8988T (cell line): Measurements from ENCODE around the gene PTBP3.
"Not testable (repeated sequence)": the region's sequence is repeated elsewhere in the genome, so short reads cannot be mapped to it uniquely, and the experiment has no call there.

Experiments used
- DNase-seq: peaks from one replicate; pipeline ENCODE4 v3.0.0; 2011

PTBP3 gene, protein sequence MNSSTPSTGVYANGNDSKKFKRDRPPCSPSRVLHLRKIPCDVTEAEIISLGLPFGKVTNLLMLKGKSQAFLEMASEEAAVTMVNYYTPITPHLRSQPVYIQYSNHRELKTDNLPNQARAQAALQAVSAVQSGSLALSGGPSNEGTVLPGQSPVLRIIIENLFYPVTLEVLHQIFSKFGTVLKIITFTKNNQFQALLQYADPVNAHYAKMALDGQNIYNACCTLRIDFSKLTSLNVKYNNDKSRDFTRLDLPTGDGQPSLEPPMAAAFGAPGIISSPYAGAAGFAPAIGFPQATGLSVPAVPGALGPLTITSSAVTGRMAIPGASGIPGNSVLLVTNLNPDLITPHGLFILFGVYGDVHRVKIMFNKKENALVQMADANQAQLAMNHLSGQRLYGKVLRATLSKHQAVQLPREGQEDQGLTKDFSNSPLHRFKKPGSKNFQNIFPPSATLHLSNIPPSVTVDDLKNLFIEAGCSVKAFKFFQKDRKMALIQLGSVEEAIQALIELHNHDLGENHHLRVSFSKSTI

DNA sequence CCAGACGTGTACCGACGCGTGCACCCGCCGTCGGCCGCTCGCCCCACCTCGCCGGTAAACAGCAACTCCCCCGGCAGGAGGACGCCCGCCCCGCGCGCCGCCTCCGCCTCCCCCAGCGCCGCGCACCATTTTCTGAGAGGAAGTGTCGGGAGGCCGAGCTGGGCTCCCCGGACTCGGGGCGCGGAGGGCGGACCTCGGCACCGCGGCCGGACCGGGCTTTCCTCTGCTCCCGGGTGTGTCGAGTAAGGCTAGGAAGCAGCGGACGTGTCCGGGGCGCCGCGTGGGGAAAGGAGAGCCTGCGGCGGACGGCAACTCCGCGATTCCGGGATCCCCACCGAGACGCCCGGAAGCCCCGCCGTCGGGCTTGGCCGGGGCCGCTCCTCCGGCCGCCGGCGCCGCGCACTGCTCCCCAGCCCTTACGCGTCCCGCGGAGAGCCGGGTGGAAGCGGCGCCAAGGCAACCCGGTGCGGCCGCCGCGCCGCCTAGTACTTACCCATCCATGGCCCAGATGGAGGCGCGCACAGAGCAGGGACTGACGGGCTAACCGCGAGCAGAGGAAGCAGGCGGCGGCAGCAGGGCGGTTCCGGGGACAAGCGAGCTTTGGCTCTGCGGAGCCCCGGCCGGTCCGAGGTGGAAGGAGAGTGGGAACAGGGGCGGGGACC is at the start of gene PTBP3:
PTBP3 (minus strand) TSS at position 643 of the 662 bp plus-strand sequence. CDS start 35,754 bp downstream, outside the sequence.
- DNase-seq, result peak; percentile 58

DNA sequence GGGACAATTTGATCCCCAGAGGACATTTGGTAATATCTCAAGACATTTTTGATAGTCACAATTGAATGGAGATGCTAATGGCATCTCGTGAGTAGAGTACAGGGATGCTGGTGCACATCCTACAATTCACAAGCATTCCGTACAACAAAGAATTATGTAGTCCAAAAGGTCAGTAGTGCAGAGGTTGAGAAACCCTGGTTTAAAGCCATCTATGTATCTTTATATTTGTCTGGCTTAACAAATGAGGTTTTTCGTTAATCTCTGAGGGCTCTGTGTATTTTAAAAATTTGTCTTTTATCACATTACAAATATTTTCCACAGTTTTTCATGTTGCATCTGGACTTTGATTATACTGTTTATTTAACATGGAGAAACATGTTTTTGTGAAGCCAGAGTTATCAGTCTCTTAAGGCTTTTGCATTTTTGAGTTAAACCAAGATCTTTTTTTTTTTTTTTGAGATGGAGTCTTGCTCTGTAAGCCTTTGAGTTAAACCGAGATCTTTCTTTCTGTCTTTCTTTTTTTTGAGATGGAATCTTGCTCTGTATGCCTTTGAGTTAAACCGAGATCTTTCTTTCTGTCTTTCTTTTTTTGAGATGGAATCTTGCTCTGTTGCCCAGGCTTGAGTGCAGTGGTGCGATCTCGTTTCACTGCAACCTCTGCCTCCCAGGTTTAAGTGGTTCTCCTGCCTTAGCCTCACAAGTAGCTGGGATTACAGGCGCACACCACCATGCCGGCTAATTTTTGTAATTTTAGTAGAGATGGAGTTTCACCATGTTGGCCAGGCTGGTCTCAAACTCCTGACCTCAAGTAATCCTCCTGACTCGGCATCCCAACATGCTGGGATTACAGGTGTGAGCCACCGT is 49.3 kb upstream of the PTBP3 start:
- no peak for DNase-seq

GRCh38 chr9:112382066-112382465 is 48.6 kb upstream of the PTBP3 start:
- DNase-seq, result no peak

GRCh38 chr9:112380825-112381221 is 47.4 kb upstream of the PTBP3 start:
- DNase-seq, result no peak

GRCh38 chr9:112380102-112380824 is 46.8 kb upstream of the PTBP3 start, which contains the start of gene HSDL2:
TSS of gene HSDL2 (plus strand) at chr9:112380108. CDS start at chr9:112380164, 56 bp downstream.
- DNase-seq, result no peak

DNA sequence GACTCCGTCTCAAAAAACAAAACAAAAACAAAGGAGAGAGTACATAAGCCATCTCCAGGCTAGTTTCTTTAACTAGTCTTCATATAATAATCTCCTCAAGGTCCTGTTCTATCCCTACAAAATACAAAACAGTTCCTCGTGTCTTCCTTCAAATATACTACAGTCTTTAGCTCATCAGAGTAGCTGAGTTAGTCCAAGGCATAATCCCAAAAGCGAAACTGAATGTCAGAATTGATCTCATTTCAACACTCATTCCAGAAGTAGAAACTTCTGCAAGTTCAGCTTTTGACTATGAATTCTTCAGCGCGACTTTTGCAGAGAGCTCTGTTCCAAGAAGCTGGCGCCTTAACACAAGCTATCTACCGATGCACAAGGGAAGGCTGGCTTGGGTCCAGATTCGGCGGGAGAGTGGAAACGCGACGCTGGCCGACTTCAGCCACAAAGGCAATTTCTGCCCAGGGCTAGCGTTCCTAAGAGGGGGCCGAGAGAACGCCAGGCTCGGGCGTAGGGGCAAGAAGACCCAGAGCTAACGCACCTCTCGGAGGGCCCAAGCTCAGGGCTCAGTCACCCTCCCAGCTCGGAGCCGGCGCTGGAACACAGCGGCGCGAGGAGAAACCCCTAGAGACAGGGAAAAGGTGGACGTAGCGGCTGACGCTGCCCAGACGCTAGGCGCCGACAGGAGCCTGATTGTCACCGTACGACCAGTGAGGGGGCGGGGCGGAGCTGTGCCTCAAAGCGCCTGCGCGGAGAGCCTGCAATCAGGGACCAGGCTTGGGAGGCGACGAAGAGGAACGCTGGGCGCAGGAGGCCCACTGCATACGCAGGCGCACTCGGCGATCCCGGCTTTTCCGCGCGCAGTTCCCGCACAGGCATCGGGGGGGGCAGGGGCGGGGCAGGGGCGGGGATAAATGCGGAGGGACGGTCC is 46.0 kb upstream of the PTBP3 start:
- DNase-seq, result peak; percentile 66

- no peak for DNase-seq
Observed at GRCh38 chr9:112378328-112379176, 45.1 kb upstream of the PTBP3 start.

DNA sequence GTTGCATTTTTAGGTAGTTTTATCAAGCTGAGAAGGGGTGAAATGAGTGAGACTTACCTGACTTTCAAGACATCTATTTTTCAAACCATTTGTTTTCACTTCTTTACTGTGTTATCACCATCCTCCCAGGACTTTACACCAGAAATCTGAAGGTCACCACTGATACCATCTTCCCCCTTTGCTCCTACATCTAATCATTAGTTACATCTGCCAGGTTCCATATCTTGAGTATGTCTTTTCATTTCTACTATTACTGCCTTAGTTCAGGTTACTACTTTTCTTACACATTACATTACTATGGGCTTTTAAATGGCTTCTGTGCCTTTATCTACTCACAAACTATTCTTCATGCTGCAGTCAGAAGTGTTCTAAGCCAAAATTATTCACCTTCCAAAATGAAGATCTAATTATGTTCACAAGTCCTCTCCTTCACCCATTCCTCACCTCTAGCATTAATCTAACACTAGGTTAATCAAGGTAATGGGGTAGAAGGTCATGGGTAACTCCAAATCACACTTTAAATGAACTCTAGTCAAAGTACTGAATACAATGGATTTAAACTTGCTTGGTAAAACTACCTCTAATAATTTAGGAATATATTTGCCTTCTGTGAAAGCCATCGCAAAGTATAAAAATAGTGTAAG is 44.4 kb upstream of the PTBP3 start:
- no peak for DNase-seq

DNA sequence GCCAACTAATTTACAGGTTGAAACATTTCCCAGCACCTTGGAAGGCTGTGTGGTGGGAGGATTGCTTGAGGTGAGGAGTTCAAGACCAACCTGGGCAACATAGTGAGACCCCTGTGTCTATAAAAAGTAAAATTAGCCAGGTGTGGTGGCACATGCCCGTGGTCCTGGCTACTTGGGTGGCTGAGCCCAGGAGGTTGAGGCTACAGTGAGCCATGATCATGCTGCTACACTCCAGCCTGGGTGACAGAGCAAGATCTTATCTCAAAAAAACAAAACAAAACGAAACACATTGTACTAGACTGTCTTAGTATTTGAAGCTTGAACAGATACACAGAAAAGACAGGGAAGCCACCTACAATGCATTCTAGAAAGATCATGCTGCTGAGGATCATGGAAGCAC is 43.7 kb upstream of the PTBP3 start:
- DNase-seq, result no peak

DNA sequence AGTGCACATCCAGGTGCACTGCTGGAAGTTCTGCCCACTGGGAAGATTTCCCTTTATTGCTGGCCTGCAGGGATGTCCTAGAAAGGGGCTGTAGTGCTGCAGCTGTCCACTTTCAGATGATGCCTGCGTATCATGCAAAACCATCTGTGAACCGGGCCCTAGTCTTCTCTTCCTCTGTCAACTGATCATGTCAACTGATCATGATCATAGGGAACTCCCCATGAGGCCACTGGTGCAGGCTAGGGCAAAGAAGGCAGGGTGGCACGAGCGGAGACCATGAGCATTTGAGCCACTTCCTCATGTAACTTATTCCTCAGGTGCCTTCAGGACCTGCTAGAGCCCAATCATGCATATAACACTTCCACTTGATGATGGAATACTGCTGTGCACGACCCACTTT is 41.9 kb upstream of the PTBP3 start:
- no peak for DNase-seq

GRCh38 chr9:112374232-112374631 is 40.8 kb upstream of the PTBP3 start:
- DNase-seq, result not testable (repeated sequence)

DNA sequence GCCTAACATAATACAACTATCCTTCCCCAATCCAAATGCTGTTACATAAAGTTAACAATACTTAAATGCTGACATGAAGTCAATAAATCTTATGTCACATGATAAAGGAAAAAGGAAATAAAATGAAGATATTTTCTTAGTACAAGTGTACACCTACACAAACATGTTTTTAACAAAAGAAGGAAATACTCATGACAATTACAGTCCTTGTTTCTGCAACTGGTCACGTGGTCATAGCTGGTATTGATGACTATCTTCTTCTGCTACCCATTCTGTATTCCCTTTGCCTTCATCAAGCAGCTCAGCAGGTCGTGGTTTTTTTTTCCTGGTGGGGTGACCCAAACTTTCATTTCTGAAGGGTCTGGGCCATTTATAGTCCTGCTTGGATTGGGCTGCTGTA is 40.2 kb upstream of the PTBP3 start:
- not testable (repeated sequence) for DNase-seq

DNA sequence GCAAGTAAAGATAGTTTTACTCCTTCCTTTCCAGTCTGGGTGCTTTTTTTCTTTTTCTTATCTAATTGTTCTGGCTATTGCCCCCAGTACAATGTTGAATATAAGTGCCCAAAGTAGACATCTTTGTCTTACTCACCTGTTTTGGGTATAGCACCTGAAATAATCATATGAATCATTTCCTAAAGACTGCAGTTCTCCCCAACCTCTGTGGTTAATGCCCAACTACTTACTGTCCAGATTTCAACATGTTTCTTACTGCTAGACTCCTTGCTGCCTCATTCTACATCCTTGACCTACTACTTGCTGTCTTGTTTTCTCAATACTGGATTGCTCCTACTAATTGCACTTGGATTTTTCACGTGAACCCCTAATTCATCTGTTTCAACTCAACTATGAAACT is 37.6 kb upstream of the PTBP3 start:
- DNase-seq, result no peak

- no peak for DNase-seq
Observed at GRCh38 chr9:112369817-112370216, 36.4 kb upstream of the PTBP3 start.

DNA sequence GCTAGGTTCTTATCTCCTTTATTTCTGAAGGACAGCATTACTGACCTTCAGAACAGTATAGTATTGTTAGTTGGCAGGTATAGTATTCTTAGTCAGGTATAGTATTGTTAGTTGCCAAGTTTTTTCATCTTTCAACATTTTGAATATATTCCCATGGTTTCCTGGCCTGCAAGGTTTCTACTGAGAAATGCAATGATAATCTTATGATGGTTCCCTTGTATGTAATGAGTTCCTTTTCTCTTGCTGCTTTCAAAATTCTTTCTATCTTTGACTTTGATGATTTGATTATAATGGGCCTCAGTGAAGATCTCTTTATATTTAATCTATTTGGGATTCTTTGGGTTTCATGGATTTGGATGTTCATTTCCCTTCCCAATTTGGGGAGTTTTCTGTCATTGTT is 34.0 kb upstream of the PTBP3 start:
- DNase-seq, result no peak

- DNase-seq, result no peak
Observed at GRCh38 chr9:112366591-112366990, 33.2 kb upstream of the PTBP3 start.

DNA sequence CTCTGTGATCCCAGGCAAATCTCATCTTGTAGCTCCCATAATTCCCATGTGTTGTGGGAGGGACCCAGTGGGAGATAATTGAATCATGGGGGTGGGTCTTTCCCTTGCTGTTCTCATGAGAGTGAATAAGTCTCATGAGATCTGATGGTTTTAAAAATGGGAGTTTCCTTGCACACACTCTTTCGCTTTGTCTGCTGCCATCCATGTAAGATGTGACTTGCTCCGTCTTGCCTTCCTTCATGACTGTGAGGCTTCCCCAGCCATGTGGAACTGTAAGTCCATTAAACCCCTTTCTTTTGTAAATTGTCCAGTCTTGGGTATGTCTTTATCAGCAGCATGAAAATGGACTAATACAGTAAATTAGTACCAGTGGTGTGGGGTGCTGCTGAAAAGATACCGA is 31.8 kb upstream of the PTBP3 start:
- DNase-seq, result not testable (repeated sequence)

DNA sequence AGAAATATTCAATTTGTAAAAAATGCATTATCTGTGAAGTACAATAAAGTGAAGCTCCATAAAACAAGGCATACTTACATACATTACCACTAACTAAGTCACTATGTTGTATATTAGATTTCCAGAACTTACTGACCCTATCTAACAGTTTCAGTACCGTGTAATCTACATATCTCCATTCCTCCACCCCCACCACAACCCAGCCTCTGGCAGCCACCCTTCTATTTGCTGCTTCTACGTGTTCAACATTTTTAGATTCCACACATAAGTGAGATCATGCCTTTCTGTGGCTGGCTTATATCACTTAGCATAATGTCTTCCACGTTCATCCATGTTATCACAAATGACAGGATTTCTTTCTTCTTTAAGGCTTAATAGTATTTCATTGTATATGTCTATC is 31.3 kb upstream of the PTBP3 start:
- no peak for DNase-seq

DNA sequence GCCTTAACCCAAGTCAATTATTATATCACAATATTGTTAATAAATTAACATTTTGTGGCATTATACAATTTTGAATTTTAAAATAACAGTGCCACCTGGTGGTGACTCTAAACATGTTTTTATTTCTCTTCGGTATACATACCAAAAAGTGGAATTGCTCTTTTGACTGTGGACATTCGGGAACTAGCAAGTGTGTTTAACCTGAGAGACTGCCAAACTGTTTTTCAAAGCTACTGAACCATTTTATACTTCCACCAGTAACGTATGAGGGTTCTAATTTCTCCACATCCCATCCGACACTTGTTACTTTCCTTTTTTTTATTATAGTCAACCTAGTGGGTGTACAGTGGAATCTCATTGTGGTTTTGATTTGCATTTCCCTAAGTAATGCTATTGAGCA is 28.2 kb upstream of the PTBP3 start:
- DNase-seq, result no peak
